ENCODE results near the gene FAM78A.

DNA sequence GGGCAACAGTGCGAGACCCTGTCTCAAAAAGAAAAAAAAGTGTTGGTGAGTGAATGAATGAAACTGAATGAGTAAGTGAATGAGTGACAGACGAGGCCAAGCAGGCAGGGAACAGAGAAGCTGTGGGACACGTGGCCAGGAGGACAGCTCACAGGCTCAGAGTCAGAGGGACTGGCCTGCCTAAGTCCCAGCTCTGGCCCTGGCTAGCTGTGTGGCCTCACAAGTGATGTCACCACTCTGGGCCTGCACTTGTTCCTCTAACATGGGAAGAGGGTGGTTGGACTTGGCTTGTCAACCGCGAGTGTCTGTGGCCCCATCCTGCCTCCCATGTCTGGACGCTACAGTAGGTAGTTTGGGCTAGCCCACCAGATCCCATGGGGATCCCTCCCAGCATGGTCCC lies 8.5 kb upstream of the FAM78A start:
- TF ChIP-seq, protein P1, sequence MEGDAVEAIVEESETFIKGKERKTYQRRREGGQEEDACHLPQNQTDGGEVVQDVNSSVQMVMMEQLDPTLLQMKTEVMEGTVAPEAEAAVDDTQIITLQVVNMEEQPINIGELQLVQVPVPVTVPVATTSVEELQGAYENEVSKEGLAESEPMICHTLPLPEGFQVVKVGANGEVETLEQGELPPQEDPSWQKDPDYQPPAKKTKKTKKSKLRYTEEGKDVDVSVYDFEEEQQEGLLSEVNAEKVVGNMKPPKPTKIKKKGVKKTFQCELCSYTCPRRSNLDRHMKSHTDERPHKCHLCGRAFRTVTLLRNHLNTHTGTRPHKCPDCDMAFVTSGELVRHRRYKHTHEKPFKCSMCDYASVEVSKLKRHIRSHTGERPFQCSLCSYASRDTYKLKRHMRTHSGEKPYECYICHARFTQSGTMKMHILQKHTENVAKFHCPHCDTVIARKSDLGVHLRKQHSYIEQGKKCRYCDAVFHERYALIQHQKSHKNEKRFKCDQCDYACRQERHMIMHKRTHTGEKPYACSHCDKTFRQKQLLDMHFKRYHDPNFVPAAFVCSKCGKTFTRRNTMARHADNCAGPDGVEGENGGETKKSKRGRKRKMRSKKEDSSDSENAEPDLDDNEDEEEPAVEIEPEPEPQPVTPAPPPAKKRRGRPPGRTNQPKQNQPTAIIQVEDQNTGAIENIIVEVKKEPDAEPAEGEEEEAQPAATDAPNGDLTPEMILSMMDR (IDR thresholded peaks at IDR 0.05; ENCODE audit: low read depth, low read length) = no peak
- TF ChIP-seq EZH2phosphoT487 (IDR thresholded peaks at IDR 0.05; ENCODE audit: low read depth) = no peak

All from OCI-LY3 (cell line).